HG03025 (cell line): ENCODE measurements around the gene NR2C2.

Experiments
- ATAC-seq: cut with Tn5 transposase; IDR thresholded peaks from one replicate; pipeline ENCODE4 v1.9.1; 2021; ENCODE audit warnings: mild to moderate bottlenecking, moderate library complexity; ENCODE audit not compliant: unreplicated experiment, low FRiP score

The NR2C2 gene

DNA sequence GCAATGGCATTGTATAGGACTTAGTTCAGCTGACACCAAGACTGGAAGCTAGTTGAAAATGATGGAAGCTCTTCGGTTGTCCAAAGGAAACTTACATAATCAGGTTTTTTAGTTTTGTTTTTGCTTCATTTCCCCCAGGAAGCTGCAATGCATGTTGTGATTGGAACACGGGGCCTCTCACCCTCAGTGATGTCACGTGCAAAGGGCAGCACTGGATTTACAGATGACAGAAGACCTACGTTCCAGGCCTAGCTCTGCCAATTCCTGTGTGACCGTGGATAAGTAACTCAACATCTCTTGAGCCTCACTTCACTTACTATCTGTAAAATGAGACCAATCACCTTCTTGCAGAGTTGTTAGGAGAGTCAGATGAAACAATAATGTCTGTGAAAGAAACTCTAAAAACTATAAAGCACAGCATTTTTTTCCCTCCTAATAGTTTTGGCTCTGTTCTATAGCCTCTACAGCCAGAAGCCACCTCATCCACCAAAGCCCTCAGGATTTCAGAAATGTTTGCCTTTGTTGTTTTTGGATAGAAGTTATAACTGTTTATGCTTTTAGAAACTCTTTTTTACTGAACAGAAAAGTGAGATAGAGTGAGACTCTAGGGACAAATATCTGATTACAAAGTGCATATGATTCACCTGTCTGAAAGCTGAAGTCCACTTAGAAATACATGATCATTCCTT lies 146.9 kb downstream of the NR2C2 start:
- ATAC-seq = no peak

- ATAC-seq = no peak
These were observed 148.7 kb downstream of the NR2C2 start for GRCh38 chr3:15096046-15096445.

GRCh38 chr3:15097891-15098290 lies 150.5 kb downstream of the NR2C2 start:
- ATAC-seq = no peak
